K562 (cell line): ENCODE measurements around the gene TCEA3. TPM values are rescaled to one million over a fixed set of nuclear protein-coding genes. Genes with fewer than 3 reads are reported as not detected.

Experiments used
- ETS1 ChIP-seq: conservative IDR thresholded peaks from 2 replicates; pipeline ENCODE4 v1.6.1; 2011; ENCODE audit warnings: low read depth, mild to moderate bottlenecking, low read length; ENCODE audit not compliant: control insufficient read depth
- HCFC1 ChIP-seq: IDR thresholded peaks from 2 replicates; pipeline ENCODE4 v1.6.1; 2012; ENCODE audit warnings: low read depth, low read length, improper control_type of control experiment
- ILK ChIP-seq: fragments of 450-650 bp; IDR thresholded peaks from 2 replicates; pipeline ENCODE4 v1.6.1; 2016; ENCODE audit warnings: missing genetic modification characterization, low read depth, mild to moderate bottlenecking, missing compliant biosample characterization, moderate library complexity, borderline replicate concordance
- MNT ChIP-seq, 2 experiments: fragments of 450-650 bp; conservative IDR thresholded peaks; 2 replicates each; pipeline ENCODE4 v1.6.1; 2017; ENCODE audit warnings: mild to moderate bottlenecking in 2 of 2, moderate library complexity in 2 of 2
- NELFE ChIP-seq: IDR thresholded peaks from 2 replicates; pipeline ENCODE4 v1.6.1; 2011; ENCODE audit warnings: mild to moderate bottlenecking; ENCODE audit not compliant: insufficient read depth, insufficient read length
- PBX2 ChIP-seq, 2 experiments: IDR thresholded peaks in 1 of 2; conservative IDR thresholded peaks in 1 of 2; 2 replicates each; pipeline ENCODE4 v1.6.1; 2016; ENCODE audit warnings: low read depth in 2 of 2, mild to moderate bottlenecking in 1 of 2, missing compliant biosample characterization in 1 of 2, missing genetic modification characterization in 1 of 2, moderate library complexity in 1 of 2
- POLR2A ChIP-seq: fragments of 450-650 bp; conservative IDR thresholded peaks from 2 replicates; pipeline ENCODE4 v1.6.1; 2016
- RB1 ChIP-seq: fragments of 450-650 bp; IDR thresholded peaks from 2 replicates; pipeline ENCODE4 v1.6.1; 2017; ENCODE audit warnings: low read depth, mild to moderate bottlenecking
- RBM17 ChIP-seq: fragments of 200-400 bp; formaldehyde crosslinking; IDR thresholded peaks from 2 replicates; pipeline ENCODE4 v1.6.1; 2017; ENCODE audit warnings: low read depth, mild to moderate bottlenecking, low read length, borderline replicate concordance
- RCOR1 ChIP-seq, 2 experiments: IDR thresholded peaks; 2 replicates each; pipeline ENCODE4 v1.6.1; 2012; ENCODE audit warnings: low read depth in 2 of 2, low read length in 2 of 2, borderline replicate concordance in 1 of 2, improper control_type of control experiment in 1 of 2
- SNRNP70 ChIP-seq: fragments of 200-400 bp; formaldehyde crosslinking; optimal IDR thresholded peaks from 2 replicates; pipeline ENCODE3; 2017; ENCODE audit warnings: low read depth, low read length
- TAF15 ChIP-seq: fragments of 200-400 bp; formaldehyde crosslinking; IDR thresholded peaks from 2 replicates; pipeline ENCODE4 v1.6.1; 2017; ENCODE audit warnings: mild to moderate bottlenecking, low read depth, low read length, moderate library complexity
- ZBTB17 ChIP-seq: fragments of 450-650 bp; formaldehyde crosslinking; IDR thresholded peaks from 2 replicates; pipeline ENCODE4 v1.4.0; 2020; ENCODE audit warnings: mild to moderate bottlenecking
- ZBTB43 ChIP-seq: sonication (generic); formaldehyde crosslinking; IDR thresholded peaks from 2 replicates; pipeline ENCODE4 v1.8.0; 2023; ENCODE audit warnings: mild to moderate bottlenecking, missing genetic modification reagents
- ZNF146 ChIP-seq: IDR thresholded peaks from one replicate; pipeline ENCODE4 v1.6.1; 2018; ENCODE audit warnings: missing compliant biosample characterization; ENCODE audit not compliant: unreplicated experiment
- ZNF76 ChIP-seq: fragments of 250-450 bp; sonication (Bioruptor Pico); IDR thresholded peaks from 2 replicates; pipeline ENCODE4 v1.4.0; 2020; ENCODE audit warnings: mild to moderate bottlenecking, moderate library complexity, borderline replicate concordance
- ZSCAN32 ChIP-seq: fragments of 450-650 bp; formaldehyde crosslinking; IDR thresholded peaks from 2 replicates; pipeline ENCODE4 v1.4.0; 2020; ENCODE audit warnings: mild to moderate bottlenecking, moderate library complexity
- polyA plus RNA-seq, 8 experiments: library from polyadenylated mRNA; depleted of rRNA in 4 of 8; stranded (reverse) in 5 of 8; unstranded in 3 of 8; fragments of >200 nt; fragmentation: Nextera tagmentation in 2 of 8; fragmentation: Illumina TruSeq in 1 of 8; extraction: Ambion mirVana in 2 of 8; extraction: Trizol in 1 of 8; gene quantifications; 2 replicates each; pipeline versions ENCODE4 v1.2.1 to v1.2.3, GENCODE V29; 2011 to 2014; ENCODE audit warnings: inconsistent platforms in 1 of 8, missing spikeins in 1 of 8
- total RNA-seq, 7 experiments: library from RNA; depleted of rRNA in 6 of 7; stranded (reverse); fragments of >200 nt in 6 of 7; fragmentation: Illumina TruSeq in 2 of 7; extraction: Trizol in 2 of 7; gene quantifications; 2 replicates each; pipeline versions ENCODE4 v1.2.1 to v1.2.3, GENCODE V29; 2011 to 2021; ENCODE audit warnings: low replicate concordance in 1 of 7
- TF ChIP-seq, protein P1 (sequence below): fragments of 450-650 bp; IDR thresholded peaks from 2 replicates; pipeline ENCODE4 v1.6.1; 2016; ENCODE audit warnings: borderline replicate concordance

The TCEA3 gene
- total and polyA plus RNA-seq, 9 of the 15 experiments (the other 6 are each of a cell fraction or from before 2014, with no cell fraction given): 0.03 to 0.55 (median 0.36) TPM

- TF ChIP-seq HCFC1 (peak; percentile 97), ZNF146 (CRISPR knock-in tag) (peak; percentile 19), ZSCAN32 (CRISPR knock-in tag) (no peak; the same call in 1 of the 2 replicates), RCOR1 (IDR thresholded peaks at IDR 0.05; ENCODE audit: borderline replicate concordance in 1 of 2, low read depth in 2 of 2, low read length in 2 of 2) (no peak; a peak in 1 of 4 replicates), ZBTB17 (peak; percentile 88), ZBTB43 (CRISPR knock-in tag) (no peak), ETS1 (peak; percentile 99), PBX2 (CRISPR knock-in tag; IDR thresholded peaks at IDR 0.05; ENCODE audit: low read depth) (no peak), PBX2 (tag; conservative IDR thresholded peaks at IDR 0.05; ENCODE audit: low read depth) (no peak), NELFE (no peak), TAF15 (no peak), ZNF76 (CRISPR knock-in tag) (peak; percentile 93), MNT (conservative IDR thresholded peaks at IDR 0.05) (peak; percentile 83 to 92), ILK (no peak), SNRNP70 (no peak), RBM17 (no peak), RB1 (peak; percentile 90), POLR2A (peak; percentile 91)
- TF ChIP-seq, protein P1, sequence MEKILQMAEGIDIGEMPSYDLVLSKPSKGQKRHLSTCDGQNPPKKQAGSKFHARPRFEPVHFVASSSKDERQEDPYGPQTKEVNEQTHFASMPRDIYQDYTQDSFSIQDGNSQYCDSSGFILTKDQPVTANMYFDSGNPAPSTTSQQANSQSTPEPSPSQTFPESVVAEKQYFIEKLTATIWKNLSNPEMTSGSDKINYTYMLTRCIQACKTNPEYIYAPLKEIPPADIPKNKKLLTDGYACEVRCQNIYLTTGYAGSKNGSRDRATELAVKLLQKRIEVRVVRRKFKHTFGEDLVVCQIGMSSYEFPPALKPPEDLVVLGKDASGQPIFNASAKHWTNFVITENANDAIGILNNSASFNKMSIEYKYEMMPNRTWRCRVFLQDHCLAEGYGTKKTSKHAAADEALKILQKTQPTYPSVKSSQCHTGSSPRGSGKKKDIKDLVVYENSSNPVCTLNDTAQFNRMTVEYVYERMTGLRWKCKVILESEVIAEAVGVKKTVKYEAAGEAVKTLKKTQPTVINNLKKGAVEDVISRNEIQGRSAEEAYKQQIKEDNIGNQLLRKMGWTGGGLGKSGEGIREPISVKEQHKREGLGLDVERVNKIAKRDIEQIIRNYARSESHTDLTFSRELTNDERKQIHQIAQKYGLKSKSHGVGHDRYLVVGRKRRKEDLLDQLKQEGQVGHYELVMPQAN: no peak; the same call in 1 of the 2 replicates
Measured at GRCh38 chr1:23368562-23369334, 55.8 kb downstream of the TCEA3 start (continued).
